Stimulated activated naive CD8-positive, alpha-beta T cell treated with anti-CD3 and anti-CD28 coated beads, Interleukin-15, Interleukin-2, amounts not matched to agents 100 ng/mL and 50 ng/mL, for 24 hours (primary cell): Measurements from ENCODE around the gene WIF1.

Experiments
- H3K27ac Mint-ChIP-seq: one replicate; pipeline ENCODE4 v1.8.0; 2021; ENCODE audit warnings: mild to moderate bottlenecking, mixed read lengths
- H3K27me3 Mint-ChIP-seq: one replicate; pipeline ENCODE4 v1.8.0; 2021; ENCODE audit warnings: mixed read lengths
- H3K36me3 Mint-ChIP-seq: one replicate; pipeline ENCODE4 v1.8.0; 2021; ENCODE audit warnings: low read depth, mixed read lengths
- H3K4me1 Mint-ChIP-seq: one replicate; pipeline ENCODE4 v1.8.0; 2021; ENCODE audit warnings: low read depth, mixed read lengths
- H3K4me3 Mint-ChIP-seq: one replicate; pipeline ENCODE4 v1.8.0; 2021; ENCODE audit warnings: mild to moderate bottlenecking, mixed read lengths
- H3K9me3 Mint-ChIP-seq: one replicate; pipeline ENCODE4 v1.8.0; 2021; ENCODE audit warnings: mixed read lengths

The WIF1 gene, protein sequence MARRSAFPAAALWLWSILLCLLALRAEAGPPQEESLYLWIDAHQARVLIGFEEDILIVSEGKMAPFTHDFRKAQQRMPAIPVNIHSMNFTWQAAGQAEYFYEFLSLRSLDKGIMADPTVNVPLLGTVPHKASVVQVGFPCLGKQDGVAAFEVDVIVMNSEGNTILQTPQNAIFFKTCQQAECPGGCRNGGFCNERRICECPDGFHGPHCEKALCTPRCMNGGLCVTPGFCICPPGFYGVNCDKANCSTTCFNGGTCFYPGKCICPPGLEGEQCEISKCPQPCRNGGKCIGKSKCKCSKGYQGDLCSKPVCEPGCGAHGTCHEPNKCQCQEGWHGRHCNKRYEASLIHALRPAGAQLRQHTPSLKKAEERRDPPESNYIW

DNA sequence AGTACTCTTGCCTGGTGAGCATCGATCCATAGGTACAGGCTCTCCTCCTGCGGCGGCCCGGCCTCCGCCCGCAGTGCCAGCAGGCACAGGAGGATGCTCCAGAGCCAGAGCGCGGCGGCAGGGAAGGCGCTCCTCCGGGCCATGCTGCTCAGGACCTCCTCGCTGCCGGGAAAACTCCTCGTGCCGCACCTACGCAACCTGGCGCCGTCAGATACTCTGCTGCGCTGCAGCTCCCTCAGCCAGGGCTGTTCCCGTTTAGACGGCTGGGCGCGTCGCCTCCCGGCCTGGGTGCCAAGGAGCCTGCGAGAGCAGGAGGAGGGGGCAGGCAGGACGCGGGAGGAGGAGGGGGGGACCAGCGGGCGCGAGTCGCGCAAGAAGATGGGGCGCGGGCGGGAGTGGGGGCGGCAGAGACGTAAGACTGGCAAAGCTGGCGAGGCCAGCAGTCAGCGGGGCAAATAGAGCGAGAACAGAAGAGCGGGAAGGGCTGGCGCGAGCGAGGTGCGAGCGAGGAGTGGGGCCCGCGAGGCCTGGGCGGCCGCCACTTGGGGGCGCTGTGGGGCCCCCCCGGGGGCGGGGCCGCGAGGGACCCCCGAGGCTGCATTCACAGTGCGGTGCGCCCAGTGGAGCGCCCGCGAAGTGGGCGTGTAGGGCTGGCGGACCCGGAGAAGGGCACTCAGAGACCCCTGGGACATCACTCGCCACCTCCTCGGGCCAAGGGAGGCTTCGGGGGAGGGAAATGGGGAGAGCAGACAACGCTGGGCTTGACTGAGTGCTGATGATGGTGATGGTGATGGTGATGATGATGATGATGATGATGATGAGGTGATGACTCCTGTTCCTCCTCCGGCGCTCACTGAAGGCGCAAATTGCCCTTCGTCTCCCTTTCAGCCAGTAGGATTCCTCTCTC is at the start of gene WIF1:
TSS of gene WIF1 (minus strand) at position 257 of the 907 bp plus-strand sequence. CDS start at position 143, 114 bp downstream.
- H3K4me3 Mint-ChIP-seq, result peak within 1 kb of the TSS; percentile 40
- H3K27me3 Mint-ChIP-seq, result peaks cover 44% of the 10 kb centered on the region
- H3K36me3 Mint-ChIP-seq, result no peaks in the 10 kb centered on the region
- no peaks in the 10 kb centered on the region for H3K9me3 Mint-ChIP-seq
- peaks cover 6% of the 10 kb centered on the region for H3K4me1 Mint-ChIP-seq
- no peak within 1 kb of the TSS for H3K27ac Mint-ChIP-seq

DNA sequence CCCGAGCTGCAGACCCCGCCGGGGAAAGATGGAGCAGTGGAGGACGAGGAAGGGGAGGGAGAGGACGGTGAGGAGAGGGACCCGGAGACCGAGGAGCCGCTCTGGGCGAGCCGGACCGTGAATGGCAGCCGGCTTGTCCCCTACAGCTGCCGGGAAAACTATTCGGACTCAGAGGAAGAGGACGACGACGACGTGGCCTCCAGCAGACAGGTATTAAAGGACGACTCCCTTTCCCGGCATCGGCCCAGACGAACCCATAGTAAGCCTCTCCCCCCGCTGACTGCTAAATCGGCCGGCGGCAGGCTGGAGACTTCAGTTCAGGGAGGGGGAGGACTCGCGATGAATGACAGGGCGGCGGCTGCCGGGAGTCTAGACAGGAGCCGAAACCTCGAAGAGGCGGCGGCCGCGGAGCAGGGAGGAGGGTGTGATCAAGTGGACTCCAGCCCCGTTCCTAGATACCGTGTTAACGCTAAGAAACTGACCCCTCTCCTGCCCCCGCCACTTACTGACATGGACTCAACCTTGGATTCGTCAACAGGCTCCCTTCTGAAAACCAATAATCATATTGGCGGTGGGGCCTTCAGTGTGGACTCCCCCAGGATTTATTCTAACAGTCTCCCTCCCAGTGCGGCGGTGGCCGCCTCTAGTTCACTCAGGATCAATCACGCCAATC is 49.2 kb upstream of the WIF1 start:
- Mint-ChIP-seq H3K4me3 (peak overlapping the region; percentile 99), H3K27ac (peak overlapping the region; percentile 63), H3K36me3 (peaks cover 19% of the 10 kb centered on the region), H3K9me3 (no peaks in the 10 kb centered on the region), H3K27me3 (no peaks in the 10 kb centered on the region), H3K4me1 (peaks cover 30% of the 10 kb centered on the region)

DNA sequence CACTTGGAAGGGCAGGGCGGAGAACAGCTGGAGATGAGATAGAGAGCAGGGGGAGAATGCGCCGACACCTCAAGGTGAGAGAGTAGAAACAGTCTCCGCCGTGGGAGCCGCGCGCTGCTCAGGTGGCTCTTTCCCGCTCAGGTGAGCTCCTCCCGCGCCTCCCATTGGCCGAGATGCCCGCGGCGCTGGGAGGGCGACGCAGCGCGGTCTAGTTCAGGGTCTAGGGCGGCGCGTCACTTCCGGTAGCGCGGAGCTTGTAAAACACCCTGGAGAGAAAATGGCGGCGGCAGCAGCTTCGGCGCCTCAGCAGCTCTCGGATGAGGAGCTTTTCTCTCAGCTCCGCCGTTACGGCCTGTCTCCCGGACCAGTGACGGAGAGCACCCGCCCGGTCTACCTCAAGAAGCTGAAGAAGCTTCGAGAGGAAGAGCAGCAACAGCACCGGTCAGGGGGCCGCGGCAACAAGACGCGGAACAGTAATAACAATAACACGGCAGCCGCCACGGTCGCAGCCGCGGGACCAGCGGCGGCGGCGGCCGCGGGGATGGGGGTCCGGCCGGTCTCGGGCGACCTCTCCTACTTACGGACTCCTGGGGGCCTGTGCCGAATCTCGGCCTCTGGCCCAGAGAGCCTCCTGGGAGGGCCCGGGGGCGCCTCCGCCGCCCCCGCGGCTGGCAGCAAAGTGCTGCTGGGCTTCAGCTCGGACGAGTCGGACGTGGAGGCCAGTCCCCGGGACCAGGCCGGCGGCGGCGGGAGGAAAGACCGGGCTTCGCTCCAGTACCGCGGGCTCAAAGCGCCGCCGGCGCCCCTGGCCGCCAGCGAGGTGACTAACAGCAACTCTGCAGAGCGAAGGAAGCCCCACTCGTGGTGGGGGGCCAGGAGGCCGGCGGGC is 48.5 kb upstream of the WIF1 start, which contains the start of gene LEMD3:
TSS of gene LEMD3 (plus strand) at position 264 of the 889 bp plus-strand sequence. CDS start at position 278, 14 bp downstream.
- Mint-ChIP-seq H3K4me3 (peak within 1 kb of the TSS; percentile 99), H3K27me3 (no peaks in the 10 kb centered on the region), H3K4me1 (peaks cover 30% of the 10 kb centered on the region), H3K9me3 (no peaks in the 10 kb centered on the region), H3K36me3 (peaks cover 19% of the 10 kb centered on the region), H3K27ac (peak within 1 kb of the TSS; percentile 99)

DNA sequence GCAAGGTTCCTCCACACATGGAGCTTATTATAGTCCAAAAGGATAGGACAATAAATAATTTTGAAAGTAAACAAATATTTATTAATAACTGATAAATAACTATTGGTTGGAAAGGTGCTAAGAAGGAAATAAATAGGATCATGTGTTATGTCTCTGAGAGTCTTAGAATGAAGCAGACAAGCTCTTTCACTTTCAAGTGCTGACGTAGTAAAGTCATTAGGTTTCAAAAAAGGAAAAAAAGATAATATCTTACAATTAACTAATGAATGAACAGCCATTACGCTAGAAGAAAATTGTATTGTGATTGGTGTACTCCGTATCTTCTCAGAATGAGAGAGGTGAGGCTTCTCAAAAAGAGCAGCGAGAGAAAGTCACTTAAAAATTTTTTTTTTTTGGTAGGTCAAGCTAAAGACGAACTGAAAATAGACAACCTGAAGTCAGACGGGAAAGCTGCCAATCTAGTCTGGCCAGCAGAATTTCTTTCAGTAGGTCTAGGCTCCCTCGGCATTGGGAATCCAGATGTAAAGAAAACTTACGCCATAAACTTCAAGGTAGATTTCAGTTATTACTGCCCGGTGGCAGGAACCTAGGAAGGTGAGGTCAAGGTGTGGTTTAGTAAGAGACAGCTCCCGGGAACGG is 47.7 kb upstream of the WIF1 start:
- H3K27ac Mint-ChIP-seq, result peak overlapping the region; percentile 99
- H3K4me3 Mint-ChIP-seq, result peak overlapping the region; percentile 99
- H3K36me3 Mint-ChIP-seq, result peaks cover 19% of the 10 kb centered on the region
- H3K27me3 Mint-ChIP-seq, result no peaks in the 10 kb centered on the region
- peaks cover 29% of the 10 kb centered on the region for H3K4me1 Mint-ChIP-seq
- H3K9me3 Mint-ChIP-seq, result no peaks in the 10 kb centered on the region

DNA sequence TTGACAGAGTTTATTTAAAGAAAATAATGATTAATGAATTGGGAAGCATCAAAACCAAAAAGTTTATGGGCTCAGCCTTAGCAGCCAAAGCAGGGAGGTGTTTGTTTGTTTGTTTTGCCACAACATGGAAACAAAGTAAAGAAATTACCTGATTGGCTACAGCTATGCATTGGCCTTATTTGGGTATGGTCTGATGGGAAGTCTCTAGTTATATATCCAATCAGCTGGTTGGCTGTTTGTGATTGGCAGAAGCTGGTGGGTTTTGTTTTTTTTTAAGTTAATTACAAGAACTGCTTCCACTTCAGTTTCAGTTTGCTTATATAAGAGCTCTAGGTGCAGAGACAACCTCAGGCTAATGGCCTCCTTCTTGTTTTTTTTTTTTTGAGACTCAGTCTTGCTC is 43.7 kb upstream of the WIF1 start:
- Mint-ChIP-seq H3K36me3 (no peaks in the 10 kb centered on the region), H3K9me3 (no peaks in the 10 kb centered on the region), H3K27me3 (peaks cover 29% of the 10 kb centered on the region), H3K4me3 (no peak overlapping the region), H3K4me1 (peaks cover 9% of the 10 kb centered on the region), H3K27ac (no peak overlapping the region)

DNA sequence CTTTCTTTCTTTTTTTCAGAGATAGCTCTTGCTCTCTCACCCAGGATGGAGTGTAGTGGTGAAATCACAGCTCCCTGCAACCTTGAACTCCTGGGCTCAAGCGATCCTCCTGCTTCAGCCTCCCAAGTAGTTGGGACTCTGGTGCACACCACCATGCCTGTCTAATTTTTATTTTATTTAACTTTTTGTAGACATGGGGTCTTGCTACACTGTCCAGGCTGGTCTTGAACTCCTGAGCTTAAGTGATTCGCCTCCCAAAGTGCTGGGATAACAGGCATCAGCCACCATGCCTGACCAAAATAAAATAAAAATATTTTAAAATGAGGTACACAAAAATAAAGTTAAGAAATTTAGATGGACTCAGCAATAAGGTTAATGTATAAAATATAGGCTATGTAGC is 43.1 kb upstream of the WIF1 start:
- H3K36me3 Mint-ChIP-seq, result no peaks in the 10 kb centered on the region
- H3K27ac Mint-ChIP-seq, result no peak overlapping the region
- H3K9me3 Mint-ChIP-seq, result no peaks in the 10 kb centered on the region
- peaks cover 6% of the 10 kb centered on the region for H3K4me1 Mint-ChIP-seq
- H3K27me3 Mint-ChIP-seq, result peaks cover 31% of the 10 kb centered on the region
- no peak overlapping the region for H3K4me3 Mint-ChIP-seq

DNA sequence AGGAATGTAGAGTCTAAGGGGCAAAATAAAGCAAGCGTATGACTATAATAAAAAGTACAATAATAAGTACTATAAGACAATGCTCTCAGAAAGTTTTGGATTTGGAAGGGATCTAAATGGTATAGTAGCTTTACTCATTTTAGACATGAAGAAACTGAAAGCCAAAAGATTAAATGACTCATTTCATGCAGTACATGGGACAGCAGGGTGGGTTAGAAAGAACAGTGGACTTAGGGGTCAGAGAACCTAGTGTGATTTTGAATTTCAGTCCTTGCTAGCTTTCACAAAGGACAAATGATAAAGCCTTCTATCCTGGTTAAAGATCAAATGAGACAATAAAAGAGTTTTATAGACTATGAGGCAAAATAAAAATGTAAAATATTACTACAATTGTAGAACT is 41.5 kb upstream of the WIF1 start:
- no peaks in the 10 kb centered on the region for H3K4me1 Mint-ChIP-seq
- no peak overlapping the region for H3K27ac Mint-ChIP-seq
- H3K9me3 Mint-ChIP-seq, result no peaks in the 10 kb centered on the region
- H3K27me3 Mint-ChIP-seq, result peaks cover 31% of the 10 kb centered on the region
- H3K36me3 Mint-ChIP-seq, result no peaks in the 10 kb centered on the region
- no peak overlapping the region for H3K4me3 Mint-ChIP-seq

DNA sequence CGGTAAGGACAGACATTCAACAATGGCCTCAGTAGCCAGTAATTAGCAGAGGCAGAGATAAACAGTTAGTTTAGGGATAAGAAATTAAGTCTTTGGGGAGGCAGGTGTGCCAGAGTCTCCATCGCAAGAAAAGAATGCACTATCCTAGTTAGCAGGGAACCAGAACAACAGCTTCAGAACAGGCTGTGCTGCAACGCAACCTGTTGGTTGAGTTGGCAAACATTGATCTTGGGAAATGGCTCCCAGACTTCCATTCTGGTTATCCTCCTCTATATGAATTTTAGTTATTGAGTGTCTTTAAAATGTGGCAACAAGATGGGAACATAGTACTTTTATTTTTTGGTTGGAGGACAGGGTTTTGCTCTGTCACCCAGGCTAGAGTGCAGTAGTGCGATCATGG is 36.0 kb upstream of the WIF1 start:
- Mint-ChIP-seq H3K27me3 (peaks cover 19% of the 10 kb centered on the region), H3K9me3 (no peaks in the 10 kb centered on the region), H3K27ac (peak overlapping the region; percentile 83)

DNA sequence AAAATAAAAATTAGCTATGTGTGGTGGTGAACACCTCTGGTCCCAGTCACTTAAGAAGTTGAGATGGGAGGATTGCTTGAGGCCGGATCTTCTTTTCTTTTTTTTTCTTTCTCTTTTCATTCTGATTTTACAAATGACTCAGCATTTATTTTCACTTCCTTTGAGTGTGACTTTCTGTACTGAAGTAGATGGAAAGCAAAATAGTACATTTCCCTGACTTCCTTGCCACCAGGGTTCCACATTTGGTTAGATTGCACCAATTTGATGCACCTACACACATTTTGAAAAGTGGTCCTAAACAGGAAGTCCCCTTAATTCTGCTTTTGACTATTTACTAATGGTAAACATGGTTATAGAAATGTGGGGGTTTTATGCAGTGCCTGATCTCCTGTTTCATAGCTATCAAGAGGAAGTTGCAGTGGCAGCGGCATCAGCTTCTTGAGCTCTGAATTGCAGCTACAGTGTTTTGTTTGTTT is 35.3 kb upstream of the WIF1 start:
- peak overlapping the region; percentile 55 for H3K4me3 Mint-ChIP-seq
- peaks cover 16% of the 10 kb centered on the region for H3K27me3 Mint-ChIP-seq
- H3K4me1 Mint-ChIP-seq, result peaks cover 20% of the 10 kb centered on the region
- no peaks in the 10 kb centered on the region for H3K36me3 Mint-ChIP-seq
- H3K9me3 Mint-ChIP-seq, result no peaks in the 10 kb centered on the region
- peak overlapping the region; percentile 83 for H3K27ac Mint-ChIP-seq

More for the DNA sequence above, 36.0 kb upstream of the WIF1 start:
- Mint-ChIP-seq H3K4me3 (no peak overlapping the region), H3K36me3 (no peaks in the 10 kb centered on the region), H3K4me1 (peaks cover 20% of the 10 kb centered on the region)

DNA sequence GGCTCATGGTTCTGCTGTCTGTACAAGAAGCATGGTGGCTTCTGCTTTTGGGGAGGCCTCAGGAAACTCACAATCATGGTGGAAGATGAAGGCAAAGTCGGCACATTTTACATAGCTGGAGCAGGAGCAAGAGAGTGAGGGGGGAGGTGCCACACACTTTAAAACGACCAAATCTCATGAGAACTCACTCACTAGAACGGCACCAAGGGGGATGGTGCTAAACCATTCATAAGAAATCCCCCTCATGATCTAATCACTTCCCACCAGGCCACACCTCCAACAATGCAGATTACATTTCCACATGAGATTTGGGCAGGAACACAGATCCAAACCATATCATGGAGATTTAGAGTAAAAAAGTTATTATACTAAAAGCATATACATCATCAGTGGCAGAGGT is 34.7 kb upstream of the WIF1 start:
- Mint-ChIP-seq H3K4me3 (no peak overlapping the region), H3K4me1 (peaks cover 20% of the 10 kb centered on the region), H3K36me3 (no peaks in the 10 kb centered on the region), H3K9me3 (no peaks in the 10 kb centered on the region), H3K27ac (peak overlapping the region; percentile 83), H3K27me3 (peaks cover 13% of the 10 kb centered on the region)

DNA sequence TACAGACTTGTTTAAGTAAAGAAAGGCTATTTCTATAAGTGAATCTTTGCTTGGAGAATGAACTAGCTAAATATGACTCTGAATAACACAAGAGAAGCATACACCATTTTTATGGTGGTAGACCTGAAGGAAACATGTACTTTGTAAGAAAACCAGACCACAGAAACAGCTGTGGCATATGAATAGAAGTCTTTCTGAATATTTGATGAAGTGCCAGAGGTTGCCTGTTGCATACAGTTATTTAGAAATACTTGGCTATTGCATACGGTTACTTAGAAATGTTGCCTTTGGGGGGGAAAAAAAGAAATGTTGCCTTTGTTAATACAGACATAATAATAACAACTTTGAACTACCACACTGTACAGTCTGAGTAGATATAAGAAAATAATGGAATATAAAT is 31.5 kb upstream of the WIF1 start:
- H3K4me3 Mint-ChIP-seq, result no peak overlapping the region
- peaks cover 12% of the 10 kb centered on the region for H3K27me3 Mint-ChIP-seq
- H3K36me3 Mint-ChIP-seq, result no peaks in the 10 kb centered on the region
- H3K4me1 Mint-ChIP-seq, result peaks cover 20% of the 10 kb centered on the region
- no peaks in the 10 kb centered on the region for H3K9me3 Mint-ChIP-seq
- no peak overlapping the region for H3K27ac Mint-ChIP-seq

DNA sequence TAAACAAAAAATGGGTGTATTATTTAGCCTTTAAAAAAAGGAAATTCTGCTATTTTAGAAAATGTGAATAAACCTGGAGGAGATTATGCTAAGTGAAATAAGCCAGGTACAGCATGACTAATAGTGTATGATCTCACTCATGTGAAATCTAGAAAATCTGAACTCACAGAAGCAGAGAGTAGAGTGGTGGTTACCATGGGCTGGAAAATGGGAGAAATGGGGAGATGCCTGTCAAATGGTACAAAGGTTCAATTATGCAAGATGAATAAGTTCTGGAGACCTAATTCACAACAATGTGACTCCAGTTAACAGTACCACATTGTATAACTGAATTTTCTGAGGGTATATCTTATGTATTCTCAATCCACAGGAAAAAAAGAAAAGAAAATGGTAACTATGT is 30.9 kb upstream of the WIF1 start:
- Mint-ChIP-seq H3K27me3 (peaks cover 12% of the 10 kb centered on the region), H3K4me3 (no peak overlapping the region), H3K27ac (peak overlapping the region; percentile 0)

DNA sequence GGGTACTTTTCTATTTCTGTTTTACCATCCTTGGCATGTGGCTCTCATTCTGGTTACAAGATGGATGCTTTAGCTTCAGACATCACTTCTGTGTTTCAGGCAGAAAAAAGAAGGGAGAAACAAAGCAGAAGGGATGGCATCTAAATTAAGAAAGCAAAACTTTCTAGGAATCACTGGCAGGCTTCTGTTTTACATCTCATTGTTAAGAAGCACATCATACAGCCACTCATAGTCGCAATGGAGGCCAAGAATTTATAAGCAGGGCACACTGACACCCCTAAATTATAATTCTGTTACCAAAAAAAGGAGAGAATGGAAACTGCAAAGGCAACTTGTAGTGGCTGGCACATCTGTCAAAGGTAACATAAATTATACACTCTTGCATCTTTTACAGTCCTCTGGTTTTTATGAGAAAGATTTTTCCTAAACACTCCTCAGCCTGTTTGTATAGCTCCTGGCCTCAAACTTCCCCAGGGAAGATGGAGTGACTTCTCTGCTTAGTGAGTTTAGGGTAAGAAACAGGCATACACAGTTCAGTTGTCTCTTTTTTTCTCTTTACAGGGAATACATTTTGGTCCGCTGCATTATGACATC is 26.3 kb upstream of the WIF1 start:
- peaks cover 28% of the 10 kb centered on the region for H3K27me3 Mint-ChIP-seq
- no peak overlapping the region for H3K27ac Mint-ChIP-seq
- H3K4me1 Mint-ChIP-seq, result no peaks in the 10 kb centered on the region
- H3K36me3 Mint-ChIP-seq, result no peaks in the 10 kb centered on the region
- H3K4me3 Mint-ChIP-seq, result no peak overlapping the region
- no peaks in the 10 kb centered on the region for H3K9me3 Mint-ChIP-seq

More for the DNA sequence above, 30.9 kb upstream of the WIF1 start:
- H3K36me3 Mint-ChIP-seq, result no peaks in the 10 kb centered on the region
- no peaks in the 10 kb centered on the region for H3K9me3 Mint-ChIP-seq
- peaks cover 18% of the 10 kb centered on the region for H3K4me1 Mint-ChIP-seq
